AG10803 (cell line): ENCODE results near the gene CHMP6.
A peak's percentile ranks its signal among the peaks of the same experiment; 100 is the strongest.

ENCODE experiments used
- DNase-seq: peaks from one replicate; pipeline ENCODE4 v3.0.0; 2010; ENCODE audit warnings: low read depth
- H3K4me3 ChIP-seq: 2 replicates; pipeline ENCODE4 v1.5.1; 2011; ENCODE audit warnings: mild to moderate bottlenecking, low read length, control low read depth
- CTCF ChIP-seq: conservative IDR thresholded peaks from 2 replicates; pipeline ENCODE4 v1.5.1; 2011; ENCODE audit warnings: mild to moderate bottlenecking, low read length, control low read depth, inconsistent platforms

CHMP6 gene

GRCh38 chr17:80991645-80992076 lies at the start of gene CHMP6:
Gene CHMP6 (plus strand): TSS chr17:80991841. CDS start chr17:80991919, 78 bp downstream.
- peak; percentile 18; the same call in 1 of the 2 replicates for TF ChIP-seq CTCF
- H3K4me3 ChIP-seq = peak within 1 kb of the TSS; percentile 73
- peak; percentile 78 for DNase-seq

GRCh38 chr17:80942423-80943345 lies 49.0 kb upstream of the CHMP6 start:
- peak; percentile 42 for TF ChIP-seq CTCF
- H3K4me3 ChIP-seq = no peak overlapping the region
- peak; percentile 91 for DNase-seq

- TF ChIP-seq CTCF = no peak
- H3K4me3 ChIP-seq = no peak overlapping the region
- DNase-seq = no peak
Measured at GRCh38 chr17:80943346-80944145, 48.1 kb upstream of the CHMP6 start.

GRCh38 chr17:80944326-80944725 lies 47.3 kb upstream of the CHMP6 start:
- no peak for DNase-seq
- no peak overlapping the region for H3K4me3 ChIP-seq
- TF ChIP-seq CTCF = no peak

- DNase-seq = no peak
- no peak overlapping the region for H3K4me3 ChIP-seq
- TF ChIP-seq CTCF = no peak
Measured at GRCh38 chr17:80945736-80946135, 45.9 kb upstream of the CHMP6 start.

GRCh38 chr17:80946449-80946848 lies 45.2 kb upstream of the CHMP6 start:
- no peak overlapping the region for H3K4me3 ChIP-seq
- no peak for TF ChIP-seq CTCF

More at GRCh38 chr17:80946449-80946848, 45.2 kb upstream of the CHMP6 start:
- no peak for DNase-seq
